NCI-H1436 treated with DMSO at 0.1 percent for 48 hours (cell line): ENCODE data around the gene CDCP2.

Experiments used
- DNase-seq: peaks from one replicate; lab custom pipeline; 2025; lab: John Stamatoyannopoulos, UW

Gene CDCP2

DNA sequence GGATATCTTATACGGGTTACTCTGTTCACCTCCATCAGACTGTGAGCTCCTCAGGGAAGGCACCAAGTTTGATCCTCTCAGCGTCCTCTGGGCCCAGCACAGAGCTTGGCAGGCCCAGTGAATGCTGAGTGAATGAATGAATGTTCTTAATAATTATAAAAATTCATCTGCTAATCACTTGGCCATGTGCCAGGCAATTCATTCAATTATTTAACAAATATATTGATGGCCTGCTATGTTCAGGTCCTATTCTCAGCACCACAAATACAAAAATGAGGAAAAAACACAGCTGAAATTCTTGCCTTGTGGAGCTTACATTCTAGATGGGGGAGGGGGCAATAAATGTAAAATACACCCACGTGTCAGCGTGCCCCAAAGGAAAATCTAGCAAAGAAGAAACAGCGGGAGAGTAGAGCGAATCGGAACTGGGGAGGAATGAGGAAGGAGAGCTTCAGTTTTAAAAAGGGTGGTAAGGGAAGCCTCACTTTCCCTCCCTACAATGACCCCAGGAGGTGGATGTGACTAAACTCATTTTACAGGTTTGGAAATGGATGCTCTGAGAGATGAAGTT, 15.8 kb downstream of the CDCP2 start:
- no peak for DNase-seq

DNA sequence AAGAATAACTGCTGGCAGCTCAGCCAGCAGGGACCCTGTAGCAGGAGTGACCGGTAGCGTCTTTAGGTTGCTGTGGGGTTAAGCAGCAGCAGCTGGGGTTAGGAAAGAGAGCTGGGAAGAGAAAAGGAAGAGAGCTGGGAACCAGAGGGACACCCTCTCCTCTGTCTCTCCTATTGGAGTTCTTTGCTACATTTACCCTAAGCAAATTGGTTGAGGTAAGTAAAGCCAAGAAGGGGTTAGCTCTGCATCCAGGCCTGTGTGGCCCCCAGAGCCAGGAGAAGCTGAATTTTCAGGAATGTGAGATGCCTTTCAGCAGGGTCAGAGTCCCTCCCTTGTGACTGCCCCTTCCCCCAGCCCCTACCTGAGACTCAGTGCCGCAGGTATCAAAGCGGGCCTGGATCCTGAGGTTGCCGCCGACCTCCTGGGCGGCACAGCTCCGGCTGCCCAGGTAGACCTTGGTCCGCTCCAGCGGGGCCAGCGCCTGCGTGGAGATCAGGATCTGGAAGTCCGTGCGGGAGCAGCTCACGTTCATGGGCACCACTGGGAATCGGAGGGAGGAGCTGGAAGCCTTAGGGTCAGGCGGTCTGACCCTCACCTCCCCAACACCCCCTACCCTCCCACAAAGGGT, 16.4 kb downstream of the CDCP2 start:
- DNase-seq = no peak

DNA sequence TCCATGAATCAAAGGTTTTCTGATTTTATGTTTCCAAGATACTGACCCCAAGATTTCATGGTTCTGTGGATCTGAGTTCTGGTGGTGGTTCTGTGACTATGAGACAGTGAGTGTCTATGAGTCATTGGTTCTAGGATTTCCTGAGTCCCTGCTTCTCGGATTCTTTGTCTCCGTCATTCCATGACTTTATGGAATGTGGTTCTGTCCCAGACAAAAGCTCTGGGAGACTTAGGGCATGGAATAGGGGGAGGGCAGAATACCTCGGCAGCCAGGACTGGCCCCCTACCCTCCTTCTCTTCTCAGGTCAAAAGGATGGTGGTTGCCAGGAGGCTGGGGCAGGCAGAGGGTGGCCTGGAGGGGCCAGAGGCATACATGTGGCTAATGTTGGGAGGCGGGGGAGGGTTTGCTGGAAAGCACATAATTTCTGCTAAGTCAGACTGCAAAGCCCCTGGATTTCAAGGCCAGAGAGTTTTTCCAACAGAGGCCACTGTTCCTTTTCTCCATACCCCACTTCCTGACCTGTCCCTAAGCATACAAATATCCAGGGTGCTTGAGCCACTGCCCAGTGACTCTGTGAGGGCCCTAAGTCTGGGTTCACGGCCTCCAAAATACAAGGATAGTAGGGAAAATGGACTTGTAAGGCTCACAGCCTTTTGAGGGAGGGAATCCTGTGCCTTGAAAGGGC, 17.2 kb downstream of the CDCP2 start:
- no peak for DNase-seq

DNA sequence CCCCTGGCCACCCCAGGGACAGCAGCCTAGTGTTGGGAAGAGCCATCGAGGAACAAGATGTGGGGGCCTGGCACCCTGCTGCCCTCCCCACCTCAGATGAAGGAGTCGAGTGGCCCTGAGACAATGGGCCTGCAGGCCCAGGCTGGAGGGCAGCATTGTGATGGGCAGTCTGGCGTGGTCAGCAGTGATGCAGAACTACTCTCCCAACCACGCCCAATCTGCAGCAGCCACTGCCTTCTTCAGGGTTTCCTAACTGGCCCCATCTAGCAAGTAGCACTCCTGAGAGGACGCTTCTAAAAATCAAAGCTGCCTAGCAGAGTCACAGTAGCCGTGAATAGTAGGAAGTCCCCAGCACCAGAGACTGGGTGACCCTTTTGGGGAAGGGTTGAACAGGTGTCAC, 18.5 kb downstream of the CDCP2 start:
- DNase-seq = no peak

DNA sequence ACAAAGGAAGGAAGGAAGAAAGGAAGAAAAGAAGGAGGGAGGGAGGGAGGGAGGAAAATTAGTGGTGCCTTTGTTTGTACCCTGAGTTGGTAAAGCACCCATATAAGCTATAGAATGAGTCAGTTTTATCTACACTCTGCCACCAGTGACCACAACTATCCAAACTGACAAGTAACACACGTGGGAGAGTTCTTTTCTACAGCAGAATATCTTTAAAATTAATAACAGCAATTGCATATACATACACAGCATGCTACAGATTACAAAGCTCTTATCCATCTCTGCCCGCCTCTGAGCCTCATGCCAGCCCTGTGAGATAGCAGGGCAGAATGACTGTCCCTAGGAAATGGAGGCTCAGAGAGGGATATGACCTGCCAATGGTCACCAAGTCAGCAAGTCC, 20.3 kb downstream of the CDCP2 start:
- no peak for DNase-seq

DNA sequence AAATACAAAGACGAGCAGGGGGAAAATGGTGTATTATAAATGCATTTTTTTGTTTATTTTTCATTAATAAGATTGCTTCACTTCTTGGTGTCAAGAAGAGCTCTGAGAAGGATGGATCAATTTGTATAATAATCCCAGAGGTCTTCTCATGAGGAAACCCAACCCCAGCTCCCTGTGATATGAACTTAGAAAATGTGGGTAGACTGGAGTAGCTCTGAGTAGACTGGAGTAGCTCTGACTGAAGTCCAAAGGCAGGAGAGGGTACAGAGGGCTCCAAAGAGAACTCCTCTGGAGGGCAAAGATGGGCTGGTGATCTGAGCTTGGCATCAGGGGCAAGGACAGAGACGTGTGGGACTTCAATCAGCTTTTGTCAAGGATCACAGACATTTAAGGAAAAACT, 21.4 kb downstream of the CDCP2 start:
- DNase-seq = no peak

DNA sequence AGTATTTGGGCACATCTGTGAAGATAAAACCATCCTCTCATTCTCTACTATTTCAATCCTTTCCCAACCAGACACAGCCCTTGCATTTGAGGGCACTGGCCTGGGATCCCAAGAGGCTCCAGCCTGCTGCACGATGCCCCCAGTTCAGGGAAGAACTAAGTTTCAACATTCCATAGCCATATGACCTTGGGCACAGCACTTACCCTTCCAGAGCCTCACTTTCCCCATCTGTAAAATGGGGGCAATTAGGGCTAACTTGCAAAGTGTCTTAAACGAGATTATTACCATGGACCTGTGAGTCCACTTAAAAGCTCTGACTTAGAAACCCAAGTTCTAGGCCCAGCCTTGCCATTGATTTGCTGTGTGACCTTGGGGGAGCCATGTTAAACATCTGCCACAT, 22.9 kb downstream of the CDCP2 start:
- no peak for DNase-seq

DNA sequence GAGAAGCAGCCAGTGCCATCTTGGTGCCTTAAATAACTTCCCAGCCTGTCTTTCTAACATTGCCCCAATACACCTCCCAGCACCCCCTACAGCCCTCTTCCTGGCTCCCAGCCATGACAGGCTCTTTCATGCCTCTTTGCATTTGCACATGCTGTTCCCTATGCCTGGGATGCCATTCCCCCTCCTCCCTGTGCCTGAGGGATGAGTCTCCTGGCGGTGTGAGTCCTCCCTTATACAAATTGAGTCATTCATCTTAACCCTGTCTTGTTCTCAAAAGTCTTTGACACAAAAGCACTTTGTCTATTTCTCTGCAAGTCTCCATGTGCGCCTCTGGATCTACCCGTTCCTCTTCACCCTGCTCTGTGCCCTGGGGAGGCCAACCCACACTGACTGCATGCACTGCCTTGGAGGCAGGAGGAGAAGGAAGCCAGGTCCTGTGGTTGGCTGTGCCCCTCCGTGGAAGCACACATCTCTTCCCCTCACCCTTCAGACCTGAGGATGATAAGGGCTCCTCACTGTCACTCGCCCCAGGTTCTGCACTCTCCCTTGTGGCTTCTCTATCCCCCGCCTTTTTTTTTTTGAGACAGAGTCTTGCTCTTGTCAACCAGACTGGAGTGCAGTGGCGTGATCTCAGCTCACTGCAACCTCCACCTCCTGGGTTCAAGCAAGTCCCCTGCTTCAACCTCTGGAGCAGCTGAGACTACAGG, 25.1 kb downstream of the CDCP2 start:
- no peak for DNase-seq

DNA sequence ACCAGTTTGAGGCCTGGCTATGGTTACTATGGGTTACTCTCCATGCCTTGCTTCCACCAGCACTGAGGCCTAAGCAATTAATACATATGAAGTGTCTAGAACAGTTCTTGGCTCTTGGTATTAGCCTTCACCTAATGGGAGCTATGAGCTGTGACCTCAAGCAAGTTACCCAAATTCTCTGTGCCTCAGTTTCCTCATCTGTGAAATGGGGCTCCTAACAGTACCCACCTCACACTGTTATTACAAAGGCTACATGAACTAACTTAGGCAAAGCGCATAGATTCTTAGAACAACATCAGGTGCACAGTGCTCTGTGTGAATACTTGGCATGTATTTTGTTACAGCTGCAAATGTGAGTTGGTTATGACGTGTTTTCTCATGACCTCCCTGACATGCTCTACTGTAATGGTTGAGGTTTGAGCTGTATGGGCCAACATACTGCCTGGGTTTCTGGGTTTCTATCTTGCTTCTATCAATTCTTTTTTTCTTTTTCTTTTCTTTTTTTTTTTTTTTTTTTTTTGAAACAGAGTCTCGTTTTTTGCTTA, 26.5 kb downstream of the CDCP2 start:
- no peak for DNase-seq

DNA sequence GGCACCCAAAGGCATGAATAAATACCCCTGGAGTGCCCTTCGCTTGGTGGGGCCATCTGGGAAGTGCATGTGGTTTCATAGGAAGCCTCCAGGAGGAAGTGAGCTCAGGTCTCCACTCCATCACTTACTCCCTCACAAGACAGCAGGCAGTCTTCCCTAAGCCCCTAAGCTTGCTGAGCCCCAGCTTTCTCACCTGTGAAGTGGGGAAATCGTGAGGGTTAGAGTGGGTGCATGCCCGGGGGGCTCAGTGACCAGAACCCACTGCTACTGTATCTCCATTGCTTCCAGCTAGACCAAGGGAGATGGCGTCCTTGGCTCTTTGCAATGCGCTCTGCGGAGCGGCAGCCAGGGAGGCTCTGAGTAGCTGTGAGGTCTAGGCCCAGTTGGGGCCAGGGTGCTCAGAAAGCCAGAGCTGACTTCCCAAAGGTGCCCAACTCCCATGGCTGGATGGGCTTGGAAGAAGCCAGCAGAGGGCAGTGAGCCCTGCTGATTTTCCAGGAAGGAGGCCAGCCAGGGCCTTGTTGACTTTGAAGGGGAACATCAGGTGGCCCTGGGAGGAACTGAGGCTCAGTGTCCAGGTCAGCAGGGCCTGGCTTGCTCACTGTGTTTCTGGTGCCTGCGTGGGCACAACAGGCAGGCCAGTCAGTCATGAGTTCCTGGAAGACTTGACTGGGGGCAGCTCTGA, 27.3 kb downstream of the CDCP2 start:
- no peak for DNase-seq

DNA sequence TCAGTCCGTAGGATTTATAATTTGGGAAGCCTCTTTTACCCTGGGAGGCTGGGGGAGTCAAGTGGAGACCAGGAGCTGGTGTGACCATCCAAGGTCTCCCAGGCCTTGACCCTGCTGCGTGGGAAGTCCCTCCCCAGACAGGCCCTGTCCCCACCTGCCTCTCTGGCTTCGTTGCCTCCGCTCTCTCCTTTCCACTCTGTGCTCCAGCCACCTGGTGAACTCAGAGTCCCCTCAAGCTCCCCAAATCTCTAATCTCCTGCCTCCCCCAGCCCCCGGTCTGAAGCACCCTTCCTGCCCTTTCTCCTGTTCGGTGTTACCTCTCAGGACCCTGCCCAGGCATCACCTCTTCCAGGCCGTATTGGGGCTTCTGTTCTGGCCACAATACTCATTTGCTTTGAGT, 27.9 kb downstream of the CDCP2 start:
- no peak for DNase-seq

DNA sequence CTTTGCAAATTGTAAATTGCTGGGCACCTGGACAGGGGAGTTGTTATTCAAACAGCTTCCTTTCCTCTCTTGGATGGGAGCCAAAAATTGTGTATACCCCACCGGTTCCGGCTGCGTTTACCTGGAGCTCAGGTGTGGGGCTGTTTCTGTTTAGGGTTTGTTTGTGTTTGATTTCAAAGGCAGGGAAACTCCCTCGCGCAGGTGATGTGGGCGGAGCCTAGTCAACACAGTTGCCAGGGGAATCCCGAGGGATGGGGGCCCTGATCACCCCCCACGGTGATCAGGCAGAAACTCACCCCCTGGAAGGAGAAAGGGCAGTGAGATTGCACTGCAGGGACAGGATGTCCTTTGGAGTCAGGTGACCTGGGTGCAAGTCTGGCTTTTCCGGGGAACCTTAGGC, 28.3 kb downstream of the CDCP2 start:
- no peak for DNase-seq

DNA sequence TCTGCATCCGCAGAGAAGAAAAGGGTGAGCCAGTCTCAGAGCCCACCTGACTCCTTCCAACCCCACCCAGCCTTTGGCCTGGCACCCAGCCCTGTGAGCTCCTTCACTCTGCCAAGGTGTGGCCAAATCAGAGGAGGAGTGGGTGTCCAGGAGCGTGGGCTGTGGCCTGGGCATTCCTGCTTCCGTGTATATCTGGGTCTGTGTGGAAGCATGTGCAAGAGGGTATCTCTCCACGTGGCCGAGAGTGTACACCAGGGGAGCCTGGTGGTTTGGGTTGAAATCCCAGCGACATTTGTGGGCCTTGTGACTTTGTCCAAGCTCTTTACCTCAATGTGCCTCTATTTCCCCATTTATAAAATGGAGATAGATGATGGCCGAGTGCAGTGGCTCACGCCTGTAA, 29.8 kb downstream of the CDCP2 start:
- DNase-seq = no peak

DNA sequence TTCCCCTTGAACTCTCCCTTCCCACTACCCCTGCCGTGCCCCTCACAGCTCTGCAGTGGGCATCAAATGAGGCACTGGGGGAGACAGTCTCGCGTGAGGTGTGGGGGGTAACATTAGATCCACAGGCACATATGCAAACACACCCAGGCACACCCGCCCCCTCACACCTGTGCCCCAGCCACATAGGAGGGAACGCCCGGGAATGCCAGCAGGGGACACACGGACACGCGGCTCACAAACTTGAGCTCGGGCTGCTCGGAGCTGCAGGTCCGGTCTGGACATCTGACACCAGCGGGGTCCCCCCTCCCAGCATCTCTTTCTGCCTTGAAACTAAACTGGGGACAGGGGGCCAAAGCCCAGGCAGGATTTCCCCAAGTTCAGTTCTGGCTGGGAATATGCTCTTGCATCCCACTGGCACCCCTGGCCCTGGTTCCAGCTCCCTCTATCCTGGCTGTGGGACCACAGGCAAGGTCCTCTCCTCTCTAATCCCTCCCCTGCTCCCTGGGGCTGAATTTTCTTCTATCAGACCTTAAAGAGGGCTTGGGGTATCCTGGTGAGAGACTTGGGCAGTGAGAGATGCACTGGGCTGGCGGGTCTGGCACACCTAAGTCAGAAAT, 30.6 kb downstream of the CDCP2 start:
- DNase-seq = no peak

DNA sequence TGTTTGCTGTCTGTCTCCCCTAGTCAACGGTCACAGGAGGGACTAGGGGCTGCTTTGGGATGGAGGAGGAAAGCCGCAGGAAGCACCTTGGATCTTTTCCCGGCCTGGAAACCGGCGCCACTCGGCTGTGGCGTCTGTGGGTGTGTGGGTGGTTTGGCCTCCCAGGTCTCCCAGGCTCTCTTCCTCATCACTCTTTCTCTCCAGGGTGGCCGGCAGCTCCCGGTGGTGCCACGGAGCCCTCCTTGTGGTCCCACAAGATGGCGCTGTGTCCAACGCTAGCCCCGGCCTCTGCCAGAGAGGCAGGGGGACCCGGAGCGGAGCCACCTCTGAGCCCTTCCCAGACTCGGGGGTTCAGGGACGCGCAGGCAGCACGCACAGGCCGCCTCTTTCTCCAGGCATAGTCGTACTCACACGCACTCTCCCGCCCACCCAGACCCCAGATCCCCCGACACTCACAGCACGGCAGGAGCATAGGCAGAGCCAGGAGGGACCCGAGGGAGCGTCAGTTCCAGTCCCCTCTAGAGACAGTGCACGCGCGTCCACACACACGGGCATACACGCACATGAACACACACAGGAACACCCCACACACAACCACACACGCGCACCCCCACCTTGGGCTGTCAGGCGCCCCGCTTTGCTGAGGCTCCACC, 31.2 kb downstream of the CDCP2 start:
- peak; percentile 13 for DNase-seq

DNA sequence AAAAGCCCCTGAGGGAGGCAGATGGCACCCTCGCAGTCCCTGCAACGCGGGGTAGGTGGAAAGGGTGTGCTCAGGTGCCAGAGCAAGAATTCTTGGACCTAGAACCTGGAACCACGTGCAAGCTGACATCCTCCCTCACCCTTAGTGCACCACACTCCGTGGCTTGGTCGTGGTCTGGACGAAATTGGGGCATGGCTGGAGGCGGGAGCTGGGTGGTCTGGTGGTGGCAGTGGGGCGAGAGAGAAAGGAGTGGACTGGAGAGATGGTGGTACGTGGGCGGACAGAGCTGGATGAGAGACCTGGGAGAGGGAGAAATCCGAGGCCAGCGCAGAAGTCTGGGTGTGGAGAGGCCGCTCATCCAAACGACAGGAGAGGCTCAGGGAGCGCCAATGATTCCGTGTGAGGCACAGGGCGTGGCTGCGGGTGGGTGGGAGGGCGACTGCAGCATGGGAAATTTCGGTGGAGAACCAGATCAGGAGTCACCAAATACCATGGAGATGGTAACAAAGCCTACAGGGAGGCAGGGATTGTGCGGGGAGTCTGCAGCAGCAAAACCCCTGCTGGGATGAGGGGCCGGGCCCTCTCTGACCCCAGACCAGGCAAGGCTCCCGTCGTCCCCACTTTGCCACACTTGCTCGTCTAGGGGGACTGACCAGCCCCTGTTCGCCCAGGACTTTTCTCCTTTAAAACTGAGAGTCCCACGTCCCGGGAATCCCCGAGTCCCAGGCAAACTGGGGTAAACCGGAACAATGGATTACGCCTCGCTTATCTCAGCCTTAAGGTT, 31.9 kb downstream of the CDCP2 start:
- no peak for DNase-seq

DNA sequence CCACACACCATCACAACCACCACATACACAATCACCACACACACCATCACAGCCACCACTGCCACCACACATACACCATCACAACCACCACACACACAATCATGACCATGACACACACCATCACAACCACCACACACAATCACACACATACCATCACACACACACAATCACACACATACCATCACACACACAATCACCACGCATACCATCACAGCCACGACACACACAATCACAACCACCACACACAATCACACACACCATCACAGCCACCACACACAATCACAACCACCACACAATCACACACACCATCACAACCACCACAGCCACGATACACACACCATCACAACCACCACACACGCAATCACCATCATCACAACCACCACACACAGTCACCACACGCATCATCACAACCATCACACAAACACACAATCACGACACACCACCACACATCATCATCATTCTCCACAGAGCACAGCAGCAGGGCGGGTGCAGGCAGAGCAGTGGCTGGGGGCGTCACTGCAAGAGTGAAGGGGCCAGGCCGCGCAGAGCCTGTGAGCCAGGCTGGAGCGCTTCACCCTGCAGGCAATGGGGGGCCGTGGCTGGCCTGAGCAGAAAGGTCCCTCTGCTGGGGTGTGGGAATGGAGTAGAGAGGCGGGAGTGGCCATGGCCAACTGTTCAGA, 32.6 kb downstream of the CDCP2 start:
- DNase-seq = no peak

DNA sequence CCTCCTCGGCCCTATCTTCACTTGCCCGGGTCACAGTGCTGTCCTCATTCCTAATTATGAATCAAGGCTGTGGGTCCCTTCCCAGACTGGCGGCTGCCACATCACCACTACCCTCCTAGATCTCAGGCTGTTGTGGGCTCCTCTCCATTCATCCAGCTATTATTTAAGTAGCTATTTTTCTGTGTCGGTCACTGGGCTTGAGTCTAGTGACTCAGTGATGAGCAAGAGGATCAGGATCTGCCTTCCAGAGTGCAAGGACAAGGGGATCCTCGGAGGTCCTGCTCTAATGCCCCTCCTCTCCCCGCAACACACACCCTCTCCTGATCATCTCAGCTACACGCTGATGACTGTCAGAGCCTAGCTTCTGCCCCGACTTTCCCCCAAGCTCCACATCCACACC, 34.1 kb downstream of the CDCP2 start:
- no peak for DNase-seq

DNA sequence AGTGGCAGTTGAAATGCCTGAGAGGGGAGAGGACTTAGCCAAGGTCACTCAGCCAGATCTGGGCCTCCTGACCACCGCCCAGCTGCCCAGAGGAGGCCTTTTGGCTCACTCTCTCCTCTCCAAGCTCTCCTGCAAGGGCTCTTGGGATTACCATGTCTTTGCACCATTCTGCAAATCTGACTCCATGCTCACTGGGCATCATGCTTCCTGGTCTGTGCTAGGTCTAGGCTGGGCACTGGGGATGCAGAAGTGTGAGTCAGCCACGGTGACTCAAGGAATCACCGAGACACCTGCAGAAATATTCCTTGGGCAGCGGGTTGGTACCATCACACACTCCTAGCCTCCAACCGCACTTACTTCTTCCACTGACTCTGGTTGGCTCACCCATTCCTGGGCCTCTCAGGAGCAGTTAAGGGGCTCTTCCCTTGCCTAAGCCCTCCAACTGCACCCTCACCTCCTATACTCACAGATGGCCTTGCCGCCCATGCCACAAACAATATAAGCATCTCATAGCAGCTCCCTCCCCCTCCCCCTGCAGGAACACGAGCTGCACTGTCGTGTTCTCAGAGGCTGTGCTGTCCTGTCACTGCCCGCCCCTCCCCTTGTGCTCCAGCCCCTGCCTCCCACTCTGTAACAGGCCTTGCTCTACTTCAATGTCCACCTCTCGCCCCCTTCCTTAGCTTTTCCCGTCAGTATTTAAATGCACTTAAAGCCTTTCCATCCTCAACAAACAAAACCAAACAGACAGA, 34.8 kb downstream of the CDCP2 start:
- no peak for DNase-seq
